PC-9 (cell line): ENCODE data around the gene TOR4A.

Experiments used
- CTCF ChIP-seq: fragments of 200-600 bp; sonication (generic); conservative IDR thresholded peaks from 2 replicates; pipeline ENCODE4 v1.6.1; 2017; ENCODE audit warnings: mixed run types, antibody characterized with exemption, mild to moderate bottlenecking, moderate library complexity
- EZH2 ChIP-seq: fragments of 200-600 bp; sonication (generic); IDR thresholded peaks from 2 replicates; pipeline ENCODE4 v1.8.0; 2017; ENCODE audit warnings: antibody characterized with exemption, low read depth

- TF ChIP-seq CTCF: no peak
- TF ChIP-seq EZH2: no peak
Measured at GRCh38 chr9:137240841-137241489, 36.6 kb upstream of the TOR4A start, which contains the start of gene TUBB4B.
